H1 (cell line): Measurements from ENCODE around the gene THADA. TPM values are rescaled to one million over a fixed set of nuclear protein-coding genes. Genes with fewer than 3 reads are reported as not detected.

Source experiments
- CTCF ChIA-PET: fragments of 300-600 bp; sonication (Branson Sonifier 250); formaldehyde crosslinking; loops from one replicate; lab custom pipeline; 2021; ENCODE audit not compliant: partially characterized antibody; lab: Charles Lee
- POLR2A ChIA-PET: fragments of 300-600 bp; sonication (Branson Sonifier 250); formaldehyde crosslinking; loops from one replicate; lab custom pipeline; 2021; ENCODE audit warnings: inconsistent platforms; ENCODE audit not compliant: partially characterized antibody; lab: Charles Lee
- DNase-seq, 2 experiments: peaks; one replicate each; pipeline versions ENCODE4 v3.0.0 to v3.0.0-alpha.2; 2010 to 2022; ENCODE audit warnings: low spot score in 2 of 2, low read depth in 1 of 2, mixed read lengths in 1 of 2
- FAIRE-seq: peaks from 2 replicates; lab custom pipeline; 2011; peaks lifted over from hg19 to GRCh38; lab: Jason Lieb, UNC
- H2AFZ ChIP-seq: 2 replicates; pipeline ENCODE4 v1.8.1; 2012; ENCODE audit warnings: low read length, inconsistent platforms
- H2AK5ac ChIP-seq: 2 replicates; pipeline ENCODE4 v1.6.1; 2013; ENCODE audit warnings: low read depth, low read length
- H2BK120ac ChIP-seq: replicated peaks from 2 replicates; pipeline ENCODE3; 2013; ENCODE audit warnings: low read depth, low read length, inconsistent platforms
- H2BK12ac ChIP-seq: 2 replicates; pipeline ENCODE4 v1.6.1; 2013; ENCODE audit warnings: low read depth, low read length
- H2BK15ac ChIP-seq: 2 replicates; pipeline ENCODE4 v1.6.1; 2013; ENCODE audit warnings: low read length
- H2BK20ac ChIP-seq: 2 replicates; pipeline ENCODE4 v1.6.1; 2013; ENCODE audit warnings: low read length
- H2BK5ac ChIP-seq: 2 replicates; pipeline ENCODE4 v1.6.1; 2013; ENCODE audit warnings: low read depth, low read length
- H3K14ac ChIP-seq: 2 replicates; pipeline ENCODE4 v1.6.1; 2013; ENCODE audit warnings: inconsistent platforms; ENCODE audit not compliant: insufficient read length
- H3K18ac ChIP-seq: 2 replicates; pipeline ENCODE4 v1.6.1; 2013; ENCODE audit warnings: low read length; ENCODE audit errors: extremely low read depth
- H3K23ac ChIP-seq: 2 replicates; pipeline ENCODE4 v1.6.1; 2013; ENCODE audit warnings: inconsistent platforms; ENCODE audit not compliant: insufficient read length
- H3K23me2 ChIP-seq: 2 replicates; pipeline ENCODE4 v1.6.1; 2013; ENCODE audit warnings: low read depth, low read length
- H3K27ac ChIP-seq: 2 replicates; pipeline ENCODE4 v1.6.1; 2011; ENCODE audit warnings: low read depth, low read length, inconsistent platforms
- H3K27me3 ChIP-seq, 4 experiments: replicated peaks in 1 of 4; 1 replicate in 1 of 4; 2 replicates in 3 of 4; pipeline versions ENCODE4 v1.6.1 to v1.8.1; 2011 to 2013; ENCODE audit warnings: low read length in 3 of 4, mild to moderate bottlenecking in 3 of 4, inconsistent platforms in 2 of 4, mixed read lengths in 2 of 4, moderate library complexity in 1 of 4; ENCODE audit not compliant: control insufficient read depth in 3 of 4, insufficient read depth in 3 of 4; ENCODE audit errors: extremely low read depth in 1 of 4
- H3K36me3 ChIP-seq, 4 experiments: 2 replicates each; pipeline versions ENCODE4 v1.6.1 to v1.8.1; 2011 to 2013; ENCODE audit warnings: mild to moderate bottlenecking in 4 of 4, low read length in 3 of 4, moderate library complexity in 2 of 4, control low read depth in 1 of 4, inconsistent platforms in 1 of 4; ENCODE audit not compliant: insufficient read depth in 4 of 4, control insufficient read depth in 2 of 4
- H3K4ac ChIP-seq: replicated peaks from 2 replicates; pipeline ENCODE3; 2013; ENCODE audit warnings: low read length, low read depth, mixed read lengths, inconsistent platforms; ENCODE audit not compliant: insufficient read length
- H3K4me1 ChIP-seq, 4 experiments: replicated peaks in 1 of 4; 1 replicate in 1 of 4; 2 replicates in 3 of 4; pipeline versions ENCODE4 v1.6.1 to v1.8.1; 2011 to 2013; ENCODE audit warnings: low read length in 3 of 4, inconsistent platforms in 2 of 4, mixed read lengths in 1 of 4; ENCODE audit not compliant: insufficient read depth in 4 of 4, control insufficient read depth in 3 of 4
- H3K4me2 ChIP-seq, 2 experiments: 2 replicates each; pipeline versions ENCODE4 v1.6.1 to v1.8.1; 2011 to 2013; ENCODE audit warnings: low read depth in 2 of 2, low read length in 2 of 2, control low read depth in 1 of 2, inconsistent platforms in 1 of 2, mild to moderate bottlenecking in 1 of 2; ENCODE audit not compliant: insufficient read depth in 1 of 2
- H3K4me3 ChIP-seq, 4 experiments: fragments of 200-600, 300-600 bp in 1 of 4; sonication (generic), shearing (Covaris generic), sonication (Bioruptor Twin) in 1 of 4; 2 replicates each; pipeline versions ENCODE4 v1.5.1 to v1.8.1; 2011 to 2016; ENCODE audit warnings: low read length in 4 of 4, low read depth in 3 of 4, control low read depth in 2 of 4, inconsistent platforms in 2 of 4, mild to moderate bottlenecking in 2 of 4, mixed read lengths in 1 of 4, moderate library complexity in 1 of 4; ENCODE audit not compliant: insufficient read depth in 2 of 4; ENCODE audit errors: extremely low read depth in 1 of 4
- H3K56ac ChIP-seq: replicated peaks from 2 replicates; pipeline ENCODE3; 2013; ENCODE audit warnings: low read depth, mild to moderate bottlenecking, mixed read lengths, low read length, inconsistent platforms; ENCODE audit not compliant: insufficient read length
- H3K79me1 ChIP-seq: 2 replicates; pipeline ENCODE4 v1.6.1; 2013; ENCODE audit warnings: low read depth, low read length, control low read depth
- H3K79me2 ChIP-seq, 2 experiments: 2 replicates each; pipeline versions ENCODE4 v1.6.1 to v1.8.1; 2012 to 2013; ENCODE audit warnings: low read length in 2 of 2, mild to moderate bottlenecking in 2 of 2, inconsistent platforms in 1 of 2; ENCODE audit not compliant: insufficient read depth in 2 of 2, control insufficient read depth in 1 of 2
- H3K9ac ChIP-seq, 4 experiments: replicated peaks in 1 of 4; 1 replicate in 1 of 4; 2 replicates in 3 of 4; pipeline versions ENCODE4 v1.6.1 to v1.8.1; 2011 to 2013; ENCODE audit warnings: low read depth in 3 of 4, low read length in 3 of 4, control low read depth in 2 of 4, mild to moderate bottlenecking in 2 of 4, moderate library complexity in 2 of 4, inconsistent platforms in 1 of 4; ENCODE audit errors: extremely low read depth in 1 of 4
- H3K9me3 ChIP-seq, 2 experiments: 2 replicates each; pipeline versions ENCODE4 v1.6.1 to v1.8.1; 2012 to 2013; ENCODE audit warnings: mild to moderate bottlenecking in 2 of 2, moderate library complexity in 2 of 2, control low read depth in 1 of 2, inconsistent platforms in 1 of 2, low read depth in 1 of 2, low read length in 1 of 2, mixed read lengths in 1 of 2; ENCODE audit not compliant: insufficient read depth in 2 of 2
- H4K20me1 ChIP-seq, 2 experiments: replicated peaks in 1 of 2; 2 replicates each; pipeline versions ENCODE3 to v1.8.1; 2011 to 2013; ENCODE audit warnings: inconsistent platforms in 2 of 2, low read length in 2 of 2, mild to moderate bottlenecking in 1 of 2; ENCODE audit not compliant: insufficient read depth in 2 of 2, control insufficient read depth in 1 of 2
- H4K5ac ChIP-seq: 2 replicates; pipeline ENCODE4 v1.6.1; 2013; ENCODE audit warnings: low read length, low read depth, mixed read lengths, inconsistent platforms; ENCODE audit not compliant: insufficient read length
- H4K8ac ChIP-seq: 2 replicates; pipeline ENCODE4 v1.8.0; 2013; ENCODE audit warnings: mild to moderate bottlenecking, moderate library complexity, low read length, inconsistent platforms; ENCODE audit not compliant: insufficient read depth; ENCODE audit errors: extremely low read depth
- H4K91ac ChIP-seq: replicated peaks from 2 replicates; pipeline ENCODE3; 2013; ENCODE audit warnings: low read length, mixed read lengths, inconsistent platforms; ENCODE audit not compliant: insufficient read length
- CEBPB ChIP-seq: IDR thresholded peaks from 2 replicates; pipeline ENCODE4 v1.6.1; 2012; ENCODE audit warnings: low read depth, low read length
- CHD2 ChIP-seq: IDR thresholded peaks from 2 replicates; pipeline ENCODE4 v1.6.1; 2012; ENCODE audit warnings: low read length, improper control_type of control experiment
- TAF1 ChIP-seq: IDR thresholded peaks from 2 replicates; pipeline ENCODE4 v1.6.1; 2011; ENCODE audit warnings: mild to moderate bottlenecking, low read depth, low read length
- WGBS, 2 experiments: shearing (Covaris generic) in 1 of 2; methylation state at CpG; one replicate each; pipeline versions ENCODE4 v1.1.6 to v1.1.7; 2013 to 2015; ENCODE audit warnings: low lambda C conversion rate in 2 of 2, mixed read lengths in 2 of 2, inconsistent platforms in 1 of 2, low coverage in 1 of 2, missing lambda C conversion rate in 1 of 2; ENCODE audit not compliant: insufficient replicate concordance in 2 of 2, insufficient coverage in 1 of 2, insufficient read length in 1 of 2; ENCODE audit errors: extremely low coverage in 1 of 2, missing lambda C conversion rate in 1 of 2; 5-methylcytosine and 5-hydroxymethylcytosine counted together
- polyA plus RNA-seq, 7 experiments: library from polyadenylated mRNA; depleted of rRNA in 3 of 7; stranded (reverse) in 5 of 7; unstranded in 2 of 7; fragments of >200 nt in 5 of 7; fragments of 200-250 nt in 2 of 7; gene quantifications; 1 replicate in 5 of 7; 2 replicates in 1 of 7; 4 replicates in 1 of 7; pipeline versions ENCODE4 v1.2.1 to v1.2.3, GENCODE V29; 2011 to 2013; ENCODE audit warnings: missing spikeins in 2 of 7, mixed read lengths in 2 of 7
- total RNA-seq: library from RNA; stranded (reverse); fragmentation: NEBNext Ultra II Directional; extraction: Animal tissue kit (Norgen Biotek cat#: 25700); gene quantifications from 2 replicates; pipeline ENCODE4 v1.2.1, GENCODE V29; 2021

Gene THADA
- total and polyA plus RNA-seq, 2 of the 8 experiments (the other 6 are each of a cell fraction or from before 2014, with no cell fraction given) = 22.4 to 26.8 TPM

DNA sequence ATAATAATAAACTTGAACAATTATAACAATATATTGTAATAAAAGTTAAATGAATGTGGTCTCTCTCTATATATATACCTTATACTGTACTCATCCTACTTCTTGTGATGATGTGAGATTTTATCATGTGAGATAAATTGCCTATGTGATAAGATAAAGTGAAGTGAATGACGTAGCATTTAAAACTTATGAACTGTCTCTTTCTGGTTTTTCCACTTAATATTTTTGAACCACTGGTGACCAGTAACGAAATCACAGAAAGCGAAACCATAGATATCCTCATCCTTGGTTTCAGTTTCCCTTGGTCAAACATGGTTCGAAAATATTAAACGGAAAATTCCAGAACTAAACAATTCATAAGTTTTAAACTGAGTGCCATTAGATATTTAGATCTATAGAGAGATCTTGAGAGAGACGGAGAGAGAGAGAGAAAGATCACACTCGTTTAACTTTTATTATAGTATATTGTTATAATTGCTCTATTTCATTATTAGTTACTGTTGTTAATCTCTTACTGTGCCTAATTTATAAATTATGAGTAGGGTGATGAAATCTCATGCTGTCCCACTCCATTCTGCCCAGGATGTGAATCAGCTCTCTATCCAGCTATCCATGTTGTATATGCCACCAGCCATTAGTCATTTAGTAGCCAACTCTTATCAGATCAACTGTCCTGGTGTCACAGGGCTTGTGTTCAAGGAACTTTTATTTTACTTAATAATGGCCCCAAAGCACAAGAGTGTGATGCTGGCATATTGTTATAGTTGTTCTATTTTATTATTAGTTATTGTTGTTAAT lies 156.8 kb downstream of the THADA start:
- no peak overlapping the region for H3K14ac ChIP-seq
- no peaks in the 10 kb centered on the region for H3K79me1 ChIP-seq
- no peak overlapping the region for H2AK5ac ChIP-seq
- FAIRE-seq = no peak
- CTCF ChIA-PET = no interaction called here
- H2BK20ac ChIP-seq = no peak overlapping the region
- no peaks in the 10 kb centered on the region for H3K23me2 ChIP-seq
- H3K9me3 ChIP-seq = no peaks in the 10 kb centered on the region
- H2BK120ac ChIP-seq = no peak overlapping the region
- no peak overlapping the region for H2AFZ ChIP-seq
- WGBS, 2 experiments = 89% methylated on average over 7 of the region's 7 CpGs; no CpG with 5 or more reads in 1 of the 2 experiments
- H2BK15ac ChIP-seq = no peak overlapping the region
- POLR2A ChIA-PET = no interaction called here
- no peak overlapping the region for H3K4me3 ChIP-seq
- H2BK5ac ChIP-seq = no peak overlapping the region
- DNase-seq = no peak
- no peak overlapping the region for H3K18ac ChIP-seq
- no peak overlapping the region for H2BK12ac ChIP-seq
- no peak overlapping the region for H3K27ac ChIP-seq
- no peak overlapping the region for H4K91ac ChIP-seq
- peaks cover 0 to 3% (median 0%) of the 10 kb centered on the region in 4 experiments; a peak in 2 of 7 replicates for H3K4me1 ChIP-seq
- H4K20me1 ChIP-seq = no peaks in the 10 kb centered on the region
- H4K5ac ChIP-seq = no peak overlapping the region
- H3K9ac ChIP-seq = no peak overlapping the region
- H3K23ac ChIP-seq = no peak overlapping the region
- H3K56ac ChIP-seq = no peak overlapping the region
- no peaks in the 10 kb centered on the region for H3K79me2 ChIP-seq
- no peak overlapping the region for H4K8ac ChIP-seq
- no peaks in the 10 kb centered on the region for H3K27me3 ChIP-seq
- H3K4ac ChIP-seq = no peak overlapping the region
- no peaks in the 10 kb centered on the region for H3K36me3 ChIP-seq
- TF ChIP-seq CEBPB = no peak
- no peak for TF ChIP-seq TAF1
- no peak for TF ChIP-seq CHD2
- no peak overlapping the region for H3K4me2 ChIP-seq
